ENCODE measurements around the gene PAPPA2. TPM values are rescaled to one million over a fixed set of nuclear protein-coding genes. Genes with fewer than 3 reads are reported as not detected.

Gene PAPPA2
- total RNA-seq, 1 donor = 5.8 TPM

DNA sequence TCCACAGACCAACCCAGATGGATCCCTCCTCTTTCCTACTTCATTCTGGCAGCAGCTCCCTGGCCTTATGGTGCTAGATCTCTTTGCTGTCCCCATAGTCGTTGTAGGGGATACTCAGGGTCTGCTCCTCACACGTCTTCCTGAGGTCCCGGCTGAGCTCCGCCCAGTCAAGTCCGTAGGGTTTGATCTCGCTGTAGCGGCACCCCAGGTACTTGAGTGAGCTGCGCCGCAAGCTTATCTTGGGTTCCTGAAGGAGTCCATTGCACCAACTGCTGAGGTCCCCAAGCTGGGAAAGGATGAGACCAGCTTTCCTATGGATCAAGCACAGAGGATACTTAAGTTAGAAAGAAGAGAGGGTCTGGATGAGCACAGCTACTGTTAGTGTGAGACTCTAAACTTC, 401.2 kb downstream of the PAPPA2 start:
- no peaks in the 10 kb centered on the region for H3K79me2 ChIP-seq (ENCODE audit: insufficient read depth, low read length)
- no peaks in the 10 kb centered on the region for H3K36me3 ChIP-seq (ENCODE audit: insufficient read depth, low read length)
- no peaks in the 10 kb centered on the region for H4K20me1 ChIP-seq (ENCODE audit: insufficient read depth, low read length)
- TF ChIP-seq, protein P1, sequence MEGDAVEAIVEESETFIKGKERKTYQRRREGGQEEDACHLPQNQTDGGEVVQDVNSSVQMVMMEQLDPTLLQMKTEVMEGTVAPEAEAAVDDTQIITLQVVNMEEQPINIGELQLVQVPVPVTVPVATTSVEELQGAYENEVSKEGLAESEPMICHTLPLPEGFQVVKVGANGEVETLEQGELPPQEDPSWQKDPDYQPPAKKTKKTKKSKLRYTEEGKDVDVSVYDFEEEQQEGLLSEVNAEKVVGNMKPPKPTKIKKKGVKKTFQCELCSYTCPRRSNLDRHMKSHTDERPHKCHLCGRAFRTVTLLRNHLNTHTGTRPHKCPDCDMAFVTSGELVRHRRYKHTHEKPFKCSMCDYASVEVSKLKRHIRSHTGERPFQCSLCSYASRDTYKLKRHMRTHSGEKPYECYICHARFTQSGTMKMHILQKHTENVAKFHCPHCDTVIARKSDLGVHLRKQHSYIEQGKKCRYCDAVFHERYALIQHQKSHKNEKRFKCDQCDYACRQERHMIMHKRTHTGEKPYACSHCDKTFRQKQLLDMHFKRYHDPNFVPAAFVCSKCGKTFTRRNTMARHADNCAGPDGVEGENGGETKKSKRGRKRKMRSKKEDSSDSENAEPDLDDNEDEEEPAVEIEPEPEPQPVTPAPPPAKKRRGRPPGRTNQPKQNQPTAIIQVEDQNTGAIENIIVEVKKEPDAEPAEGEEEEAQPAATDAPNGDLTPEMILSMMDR (IDR thresholded peaks at IDR 0.05; ENCODE audit: extremely low read depth, low read depth, low read length) = no peak
- H3K4me2 ChIP-seq (ENCODE audit: insufficient read depth, low read length) = no peak overlapping the region
- no peak overlapping the region for H3K27ac ChIP-seq (ENCODE audit: low read depth, low read length)
- H2AFZ ChIP-seq (ENCODE audit: low read length) = no peak overlapping the region
- H3K27me3 ChIP-seq (ENCODE audit: insufficient read depth, low read length) = no peaks in the 10 kb centered on the region
- H3K4me3 ChIP-seq (ENCODE audit: insufficient read depth, low read length) = no peak overlapping the region
- no peak for DNase-seq (ENCODE audit: insufficient read length, low spot score, missing footprints)
- H3K9me3 ChIP-seq (ENCODE audit: low read depth, low read length) = no peaks in the 10 kb centered on the region
- no peaks in the 10 kb centered on the region for H3K4me1 ChIP-seq (ENCODE audit: insufficient read depth, low read length)

- H3K27me3 ChIP-seq (ENCODE audit: insufficient read depth, low read length) = no peaks in the 10 kb centered on the region
- no peak overlapping the region for H2AFZ ChIP-seq (ENCODE audit: low read length)
- DNase-seq (ENCODE audit: insufficient read length, low spot score, missing footprints) = no peak
- H3K4me3 ChIP-seq (ENCODE audit: insufficient read depth, low read length) = no peak overlapping the region
- no peaks in the 10 kb centered on the region for H3K9me3 ChIP-seq (ENCODE audit: low read depth, low read length)
- H3K4me1 ChIP-seq (ENCODE audit: insufficient read depth, low read length) = no peaks in the 10 kb centered on the region
- TF ChIP-seq, protein P1 (IDR thresholded peaks at IDR 0.05; ENCODE audit: extremely low read depth, low read depth, low read length) = no peak
- H3K36me3 ChIP-seq (ENCODE audit: insufficient read depth, low read length) = no peaks in the 10 kb centered on the region
- no peaks in the 10 kb centered on the region for H4K20me1 ChIP-seq (ENCODE audit: insufficient read depth, low read length)
- no peak overlapping the region for H3K27ac ChIP-seq (ENCODE audit: low read depth, low read length)
- H3K4me2 ChIP-seq (ENCODE audit: insufficient read depth, low read length) = no peak overlapping the region
- no peaks in the 10 kb centered on the region for H3K79me2 ChIP-seq (ENCODE audit: insufficient read depth, low read length)
Observed at GRCh38 chr1:176866011-176866714, 403.2 kb downstream of the PAPPA2 start.

DNA sequence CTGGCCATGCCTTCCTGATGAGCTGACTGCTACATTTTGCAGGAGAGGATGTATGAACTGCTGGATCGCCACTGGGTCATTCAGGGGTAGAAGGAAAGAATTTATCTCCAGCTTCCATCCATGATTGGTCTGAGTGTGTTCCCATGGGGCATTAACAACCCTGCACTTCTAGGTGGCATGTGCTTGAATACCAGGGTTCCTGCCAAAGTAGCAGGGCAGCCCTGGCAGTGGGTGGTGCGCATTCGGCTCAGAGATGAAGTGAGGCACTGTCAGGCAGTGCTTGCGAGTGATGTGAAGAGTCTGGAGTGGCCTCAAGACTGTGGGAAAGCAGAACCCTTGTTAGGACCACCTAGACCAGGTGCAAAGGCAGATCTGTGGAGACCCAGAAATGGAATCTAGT, 406.6 kb downstream of the PAPPA2 start:
- Histone ChIP-seq H3K9me3 (ENCODE audit: low read depth, low read length) (no peaks in the 10 kb centered on the region), H3K4me2 (ENCODE audit: insufficient read depth, low read length) (no peak overlapping the region), H3K36me3 (ENCODE audit: insufficient read depth, low read length) (no peaks in the 10 kb centered on the region), H4K20me1 (ENCODE audit: insufficient read depth, low read length) (no peaks in the 10 kb centered on the region), H3K27ac (ENCODE audit: low read depth, low read length) (no peak overlapping the region), H3K79me2 (ENCODE audit: insufficient read depth, low read length) (no peaks in the 10 kb centered on the region), H2AFZ (ENCODE audit: low read length) (no peak overlapping the region), H3K4me1 (ENCODE audit: insufficient read depth, low read length) (no peaks in the 10 kb centered on the region), H3K4me3 (ENCODE audit: insufficient read depth, low read length) (no peak overlapping the region), H3K27me3 (ENCODE audit: insufficient read depth, low read length) (no peaks in the 10 kb centered on the region)
- DNase-seq (ENCODE audit: insufficient read length, low spot score, missing footprints) = no peak
- TF ChIP-seq, protein P1 (IDR thresholded peaks at IDR 0.05; ENCODE audit: extremely low read depth, low read depth, low read length) = no peak

DNA sequence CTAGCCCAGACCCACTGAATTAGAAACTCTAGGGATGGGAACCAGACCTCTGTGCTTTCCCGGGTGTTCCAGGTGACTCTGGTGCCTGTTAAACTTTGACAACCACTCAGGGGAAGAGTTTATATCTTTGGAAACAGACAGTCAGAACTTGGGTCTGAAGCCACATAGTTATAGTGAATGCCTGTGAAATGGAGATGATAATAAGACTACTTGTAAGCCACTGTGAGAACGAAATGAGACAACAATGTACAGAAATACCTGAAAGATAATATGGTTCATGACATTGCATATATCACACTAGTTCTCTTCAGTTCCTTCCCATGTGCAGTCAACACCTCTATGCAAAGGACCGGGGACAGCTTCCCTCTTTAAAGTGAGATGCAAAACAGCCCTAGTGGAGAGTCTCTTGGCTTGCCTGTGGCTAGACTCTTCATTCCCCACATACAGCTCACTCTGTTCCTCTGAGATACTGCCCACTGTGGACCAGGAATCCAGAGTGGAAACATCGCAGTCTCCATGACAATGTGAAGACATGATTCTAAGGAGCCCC, 414.1 kb downstream of the PAPPA2 start:
- Histone ChIP-seq H3K4me1 (ENCODE audit: insufficient read depth, low read length) (no peaks in the 10 kb centered on the region), H3K79me2 (ENCODE audit: insufficient read depth, low read length) (no peaks in the 10 kb centered on the region), H3K4me3 (ENCODE audit: insufficient read depth, low read length) (no peak overlapping the region), H3K9me3 (ENCODE audit: low read depth, low read length) (no peaks in the 10 kb centered on the region), H3K4me2 (ENCODE audit: insufficient read depth, low read length) (no peak overlapping the region), H4K20me1 (ENCODE audit: insufficient read depth, low read length) (no peaks in the 10 kb centered on the region), H3K27me3 (ENCODE audit: insufficient read depth, low read length) (no peaks in the 10 kb centered on the region), H3K27ac (ENCODE audit: low read depth, low read length) (no peak overlapping the region), H2AFZ (ENCODE audit: low read length) (no peak overlapping the region), H3K36me3 (ENCODE audit: insufficient read depth, low read length) (no peaks in the 10 kb centered on the region)
- TF ChIP-seq, protein P1 (IDR thresholded peaks at IDR 0.05; ENCODE audit: extremely low read depth, low read depth, low read length) = no peak
- DNase-seq (ENCODE audit: insufficient read length, low spot score, missing footprints) = no peak
